Activated T-helper 1 cell treated with anti-CD3 and anti-CD28 coated beads, Interleukin-2, amount 50 U/mL, for 16 hours (primary cell): ENCODE results near the gene CPM.

Experiments
- DNase-seq, 2 donors: peaks; one replicate each; pipeline ENCODE4 v3.0.0-alpha.2; 2020; ENCODE audit warnings: low read depth in 1 of 2, low spot score in 1 of 2

Gene CPM

GRCh38 chr12:68932961-68933893, at the start of gene CPM:
TSS of gene CPM (minus strand) at chr12:68933171. CDS start at chr12:68932837, 334 bp downstream.
- peak; percentile 25 to 57 for DNase-seq

GRCh38 chr12:68981516-68981915, 48.5 kb upstream of the CPM start:
- no peak for DNase-seq

GRCh38 chr12:68980476-68981212, 47.7 kb upstream of the CPM start:
- DNase-seq, result no peak

- no peak for DNase-seq
These were observed 45.7 kb upstream of the CPM start for GRCh38 chr12:68978678-68979077.

GRCh38 chr12:68977909-68978610, 45.1 kb upstream of the CPM start:
- DNase-seq, result no peak

- DNase-seq, result no peak
These were observed 44.4 kb upstream of the CPM start for GRCh38 chr12:68977335-68977734.

GRCh38 chr12:68976395-68976841, 43.4 kb upstream of the CPM start:
- no peak for DNase-seq

GRCh38 chr12:68975811-68976210, 42.8 kb upstream of the CPM start:
- no peak for DNase-seq

- DNase-seq, result no peak
These were observed 39.6 kb upstream of the CPM start for GRCh38 chr12:68972595-68972994.

GRCh38 chr12:68971404-68971803, 38.4 kb upstream of the CPM start:
- DNase-seq, result no peak

- DNase-seq, result no peak
These were observed 38.0 kb upstream of the CPM start for GRCh38 chr12:68970951-68971350.

- DNase-seq, result no peak
These were observed 37.3 kb upstream of the CPM start for GRCh38 chr12:68970306-68970705.

GRCh38 chr12:68967046-68967445, 34.1 kb upstream of the CPM start:
- DNase-seq, result no peak

- no peak for DNase-seq
These were observed 31.1 kb upstream of the CPM start for GRCh38 chr12:68963856-68964745.

GRCh38 chr12:68962877-68963855, 30.2 kb upstream of the CPM start:
- no peak for DNase-seq

- DNase-seq, result no peak
These were observed 27.0 kb upstream of the CPM start for GRCh38 chr12:68959891-68960464.

GRCh38 chr12:68959143-68959858, 26.3 kb upstream of the CPM start:
- DNase-seq, result no peak

- DNase-seq, result no peak
These were observed 25.4 kb upstream of the CPM start for GRCh38 chr12:68958322-68958721.
